Activated T-helper 1 cell treated with anti-CD3 and anti-CD28 coated beads, Interleukin-12 subunit alpha, Interleukin-12 subunit beta, Interleukin-2, Interleukin-4 antibody, amounts not matched to agents 30 ng/mL and 10 ng/mL and 1 ng/mL, durations not matched to agents 14 hours and 24 hours and 36 hours (primary cell): Measurements from ENCODE around the gene DNAJC9. TPM values are rescaled to one million over a fixed set of nuclear protein-coding genes. Genes with fewer than 3 reads are reported as not detected.

Source experiments
- DNase-seq: peaks from one replicate; pipeline ENCODE4 v3.0.0; 2021; ENCODE audit warnings: low spot score
- H3K27ac Mint-ChIP-seq: one replicate; pipeline ENCODE4 v1.8.0; 2021; ENCODE audit warnings: mild to moderate bottlenecking, mixed read lengths
- H3K27me3 Mint-ChIP-seq: one replicate; pipeline ENCODE4 v1.8.0; 2022; ENCODE audit warnings: mild to moderate bottlenecking, moderate library complexity, mixed read lengths; ENCODE audit not compliant: insufficient read depth
- H3K36me3 Mint-ChIP-seq: one replicate; pipeline ENCODE4 v1.8.0; 2021; ENCODE audit warnings: low read depth, mixed read lengths
- H3K4me1 Mint-ChIP-seq: one replicate; pipeline ENCODE4 v1.8.0; 2021; ENCODE audit warnings: low read depth, mixed read lengths
- H3K4me3 Mint-ChIP-seq: one replicate; pipeline ENCODE4 v1.8.0; 2021; ENCODE audit warnings: mild to moderate bottlenecking, moderate library complexity, mixed read lengths
- H3K9me3 Mint-ChIP-seq: one replicate; pipeline ENCODE4 v1.8.0; 2021; ENCODE audit warnings: mixed read lengths
- intact Hi-C: fragments of 100-400 bp; cut with micrococcal nuclease; formaldehyde crosslinking; loops from one replicate; pipeline ENCODE4 v1.15.1; 2024
- total RNA-seq: library from RNA; stranded (reverse); gene quantifications from 2 replicates; pipeline ENCODE4 v1.2.3, GENCODE V29; 2022

Gene DNAJC9
- total RNA-seq, 1 donor from 2014 or later, result 55.4 TPM

DNA sequence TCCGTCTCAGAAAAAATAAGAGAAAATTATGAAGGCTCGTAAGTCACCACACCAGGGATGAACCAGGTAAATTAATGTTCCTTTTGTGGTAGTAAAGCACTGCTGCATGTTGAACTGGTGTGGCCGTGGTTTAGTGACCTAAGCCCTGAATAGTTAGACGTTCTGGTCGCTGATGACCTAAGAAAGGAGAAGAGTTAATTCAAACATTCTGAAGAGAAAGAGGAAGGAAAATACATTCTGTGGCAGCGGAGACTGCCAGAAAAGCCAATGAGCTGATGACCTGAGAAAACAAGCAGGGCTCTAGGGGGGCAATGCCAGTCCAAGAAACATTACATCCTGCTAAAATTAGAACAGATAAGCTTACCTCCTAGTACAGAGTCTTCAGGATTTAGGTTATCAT is 17.5 kb downstream of the DNAJC9 start:
- peaks cover under 1% of the 10 kb centered on the region for H3K4me1 Mint-ChIP-seq
- H3K9me3 Mint-ChIP-seq, result no peaks in the 10 kb centered on the region
- intact Hi-C loops, result no loop called here
- no peak overlapping the region for H3K4me3 Mint-ChIP-seq
- no peak for DNase-seq
- peaks cover 21% of the 10 kb centered on the region for H3K36me3 Mint-ChIP-seq
- no peak overlapping the region for H3K27ac Mint-ChIP-seq
- H3K27me3 Mint-ChIP-seq, result no peaks in the 10 kb centered on the region

DNA sequence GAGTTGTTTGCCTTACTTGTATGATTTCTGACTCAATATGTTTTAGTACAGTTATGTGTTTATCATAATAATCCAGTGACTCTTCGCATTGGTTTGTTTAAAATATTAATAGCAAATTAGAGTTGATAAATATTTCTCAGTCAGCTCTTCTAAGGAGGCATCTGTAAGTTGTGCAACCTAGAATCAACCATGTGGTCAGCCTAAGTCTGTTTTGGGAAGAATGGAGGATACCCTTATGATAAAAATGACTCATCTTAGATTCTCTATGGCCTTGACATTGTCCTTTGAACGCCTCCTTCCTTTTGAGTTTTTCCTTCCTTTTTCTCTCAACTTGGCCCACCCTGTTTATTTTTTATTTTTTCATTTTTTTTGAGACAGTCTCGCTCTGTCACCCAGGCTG is 18.8 kb downstream of the DNAJC9 start:
- intact Hi-C loops, result no loop called here
- H3K4me3 Mint-ChIP-seq, result no peak overlapping the region
- no peaks in the 10 kb centered on the region for H3K4me1 Mint-ChIP-seq
- peaks cover 14% of the 10 kb centered on the region for H3K36me3 Mint-ChIP-seq
- no peaks in the 10 kb centered on the region for H3K27me3 Mint-ChIP-seq
- H3K27ac Mint-ChIP-seq, result peak overlapping the region; percentile 47
- no peaks in the 10 kb centered on the region for H3K9me3 Mint-ChIP-seq
- DNase-seq, result no peak

DNA sequence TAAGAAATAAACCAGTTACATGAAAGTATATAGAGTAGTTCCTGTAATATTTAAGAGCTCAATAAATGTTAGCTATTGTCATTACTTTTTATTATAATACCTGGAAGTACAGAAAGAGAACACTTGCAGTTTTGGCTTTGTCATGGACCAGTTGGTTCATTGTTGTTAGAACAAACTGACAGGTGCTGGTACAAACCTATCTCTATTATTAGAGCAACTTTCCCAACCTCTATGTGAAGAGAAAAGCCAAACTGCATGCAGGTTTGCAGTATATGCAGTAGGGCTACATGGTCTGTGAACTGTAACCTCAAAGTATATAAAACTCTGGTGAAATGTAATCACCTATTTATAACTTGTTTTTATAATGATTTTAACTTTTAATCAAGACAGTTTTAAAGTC is 20.4 kb downstream of the DNAJC9 start:
- no peak for DNase-seq
- no peak overlapping the region for H3K4me3 Mint-ChIP-seq
- H3K36me3 Mint-ChIP-seq, result peaks cover 10% of the 10 kb centered on the region
- no peaks in the 10 kb centered on the region for H3K4me1 Mint-ChIP-seq
- H3K27ac Mint-ChIP-seq, result no peak overlapping the region
- no peaks in the 10 kb centered on the region for H3K27me3 Mint-ChIP-seq
- intact Hi-C loops, result no loop called here
- H3K9me3 Mint-ChIP-seq, result no peaks in the 10 kb centered on the region

DNA sequence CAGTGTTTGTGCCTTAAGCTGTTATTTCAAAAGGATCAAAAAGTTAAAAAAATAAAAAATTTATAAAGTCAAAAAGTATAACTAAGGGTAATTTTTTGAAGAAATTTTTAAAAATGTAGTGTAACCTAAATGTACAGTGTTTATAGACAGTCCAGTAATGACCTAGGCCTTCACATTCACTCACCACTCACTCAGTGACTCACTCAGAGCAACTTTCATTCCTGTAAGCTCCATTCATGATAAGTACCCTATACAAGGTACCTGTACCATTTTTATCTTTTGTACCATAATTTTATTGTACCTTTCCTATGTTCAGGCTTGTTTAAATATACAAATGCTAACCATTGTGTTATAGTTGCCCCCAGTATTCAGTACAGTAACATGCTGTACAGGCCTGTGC is 21.5 kb downstream of the DNAJC9 start:
- Mint-ChIP-seq H3K36me3 (peaks cover 2% of the 10 kb centered on the region), H3K4me3 (no peak overlapping the region), H3K4me1 (no peaks in the 10 kb centered on the region), H3K9me3 (no peaks in the 10 kb centered on the region), H3K27ac (no peak overlapping the region), H3K27me3 (no peaks in the 10 kb centered on the region)
- DNase-seq, result no peak
- intact Hi-C loops, result no loop called here

GRCh38 chr10:73220989-73221388 is 26.1 kb downstream of the DNAJC9 start:
- no peak overlapping the region for H3K27ac Mint-ChIP-seq
- H3K36me3 Mint-ChIP-seq, result peaks cover 17% of the 10 kb centered on the region
- H3K4me3 Mint-ChIP-seq, result no peak overlapping the region
- intact Hi-C loops, result no loop called here
- no peaks in the 10 kb centered on the region for H3K27me3 Mint-ChIP-seq
- no peak for DNase-seq
- H3K9me3 Mint-ChIP-seq, result no peaks in the 10 kb centered on the region
- H3K4me1 Mint-ChIP-seq, result peaks cover 5% of the 10 kb centered on the region

DNA sequence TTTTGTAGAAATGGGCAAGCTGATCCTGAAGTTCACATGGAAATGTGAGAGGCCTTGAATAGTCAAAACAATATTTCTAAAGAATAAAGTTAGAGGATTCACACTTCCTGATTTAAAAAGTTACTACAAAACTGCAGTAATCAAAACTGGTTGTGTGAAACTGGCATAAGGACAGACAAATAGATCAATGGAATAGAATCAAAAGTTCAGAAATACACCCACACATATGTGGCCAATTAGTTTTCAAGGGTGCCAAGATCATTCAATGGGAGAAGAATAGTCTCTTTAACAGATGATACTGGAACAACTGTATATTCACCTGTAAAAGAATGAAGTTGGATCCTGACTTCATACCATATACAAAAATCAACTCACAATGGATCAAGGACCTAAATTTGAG is 27.7 kb downstream of the DNAJC9 start:
- Mint-ChIP-seq H3K36me3 (peaks cover 20% of the 10 kb centered on the region), H3K4me3 (no peak overlapping the region), H3K27me3 (no peaks in the 10 kb centered on the region), H3K9me3 (no peaks in the 10 kb centered on the region), H3K4me1 (peaks cover 5% of the 10 kb centered on the region), H3K27ac (no peak overlapping the region)
- intact Hi-C loops, result no loop called here
- DNase-seq, result no peak

- Mint-ChIP-seq H3K27me3 (no peaks in the 10 kb centered on the region), H3K27ac (no peak overlapping the region), H3K36me3 (peaks cover 20% of the 10 kb centered on the region), H3K4me1 (peaks cover 5% of the 10 kb centered on the region), H3K4me3 (no peak overlapping the region), H3K9me3 (no peaks in the 10 kb centered on the region)
- intact Hi-C loops, result no loop called here
- no peak for DNase-seq
Observed at GRCh38 chr10:73218431-73219191, 28.4 kb downstream of the DNAJC9 start.

DNA sequence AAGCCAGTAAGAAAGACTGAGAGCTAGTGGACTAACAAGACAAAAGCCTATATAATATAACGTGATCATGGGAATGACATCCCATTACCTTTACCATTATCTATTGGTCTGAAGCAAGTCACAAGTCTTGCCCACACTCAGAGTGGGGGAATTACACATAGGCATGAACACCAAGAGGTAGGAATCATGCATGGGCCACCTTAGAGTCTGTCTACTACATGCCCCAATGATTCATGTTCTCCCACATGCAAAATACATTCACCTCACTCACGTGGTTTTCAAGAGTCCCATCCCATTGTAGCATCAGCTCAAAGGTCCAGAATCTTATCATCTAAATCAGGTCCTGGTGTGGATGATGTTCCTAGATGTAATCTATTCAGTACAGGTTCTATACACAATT is 29.4 kb downstream of the DNAJC9 start:
- no peak for DNase-seq
- Mint-ChIP-seq H3K4me1 (peaks cover 5% of the 10 kb centered on the region), H3K27me3 (no peaks in the 10 kb centered on the region), H3K36me3 (peaks cover 23% of the 10 kb centered on the region), H3K27ac (no peak overlapping the region), H3K4me3 (no peak overlapping the region), H3K9me3 (no peaks in the 10 kb centered on the region)
- intact Hi-C loops, result no loop called here

DNA sequence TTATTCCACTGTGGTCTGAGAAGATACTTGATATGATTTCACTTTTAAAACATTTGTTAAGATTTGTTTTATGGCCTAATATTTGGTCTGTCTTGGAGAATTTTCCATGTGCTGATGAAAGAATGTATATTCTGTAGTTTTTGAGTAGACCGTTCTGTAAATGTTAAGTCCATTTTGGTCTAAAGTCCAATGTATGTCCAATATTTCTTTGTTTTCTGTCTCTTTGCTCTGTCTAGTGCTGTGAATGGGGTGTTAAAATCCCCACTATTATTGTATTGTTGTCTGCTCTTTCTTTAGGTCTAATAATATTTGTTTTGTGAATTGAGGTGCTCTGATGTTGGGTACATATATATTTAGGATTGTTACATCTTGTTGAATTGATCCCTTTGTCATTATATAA is 31.3 kb downstream of the DNAJC9 start:
- Mint-ChIP-seq H3K4me3 (no peak overlapping the region), H3K27ac (no peak overlapping the region), H3K27me3 (no peaks in the 10 kb centered on the region), H3K9me3 (no peaks in the 10 kb centered on the region), H3K36me3 (peaks cover 24% of the 10 kb centered on the region), H3K4me1 (peaks cover 5% of the 10 kb centered on the region)
- intact Hi-C loops, result no loop called here
- DNase-seq, result no peak

DNA sequence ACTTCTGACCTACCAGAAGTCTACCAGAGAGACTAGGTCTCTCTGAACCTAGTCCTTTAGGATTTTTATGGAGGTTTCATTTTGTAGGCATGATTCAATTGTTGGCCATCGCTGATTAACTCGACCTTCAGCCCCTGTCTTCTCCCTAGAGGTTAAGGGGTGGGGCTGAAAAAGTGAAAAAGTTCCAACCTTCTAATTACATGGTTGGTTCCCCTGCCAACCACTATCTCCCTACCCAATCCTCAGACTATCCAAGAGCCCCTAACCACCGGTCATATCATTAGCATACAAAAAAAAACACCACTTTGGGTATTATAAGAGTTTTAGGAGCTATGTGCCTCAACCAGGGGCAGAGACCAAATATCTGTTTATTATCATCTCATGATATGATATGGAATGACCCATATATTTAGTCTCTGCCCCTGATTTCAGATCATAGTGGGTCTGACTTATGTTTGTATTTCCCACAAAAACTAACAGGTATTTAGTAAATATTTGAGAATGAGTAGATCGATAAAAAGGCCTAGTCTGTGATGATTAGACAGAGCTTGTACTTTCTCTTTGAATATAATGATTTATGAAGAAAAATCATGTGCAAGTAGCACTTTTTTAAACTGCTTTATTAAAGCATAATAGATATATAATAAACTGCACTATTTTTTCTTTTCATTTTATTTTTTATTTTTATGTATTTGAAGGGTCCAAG is 35.8 kb downstream of the DNAJC9 start:
- Mint-ChIP-seq H3K27me3 (no peaks in the 10 kb centered on the region), H3K27ac (no peak overlapping the region), H3K4me3 (no peak overlapping the region), H3K4me1 (no peaks in the 10 kb centered on the region), H3K36me3 (peaks cover 8% of the 10 kb centered on the region), H3K9me3 (no peaks in the 10 kb centered on the region)
- DNase-seq, result no peak
- intact Hi-C loops, result no loop called here

GRCh38 chr10:73210395-73211105 is 36.5 kb downstream of the DNAJC9 start:
- DNase-seq, result no peak
- Mint-ChIP-seq H3K9me3 (no peaks in the 10 kb centered on the region), H3K27ac (no peak overlapping the region), H3K36me3 (peaks cover 4% of the 10 kb centered on the region), H3K4me3 (no peak overlapping the region), H3K27me3 (no peaks in the 10 kb centered on the region), H3K4me1 (no peaks in the 10 kb centered on the region)
- intact Hi-C loops, result no loop called here

DNA sequence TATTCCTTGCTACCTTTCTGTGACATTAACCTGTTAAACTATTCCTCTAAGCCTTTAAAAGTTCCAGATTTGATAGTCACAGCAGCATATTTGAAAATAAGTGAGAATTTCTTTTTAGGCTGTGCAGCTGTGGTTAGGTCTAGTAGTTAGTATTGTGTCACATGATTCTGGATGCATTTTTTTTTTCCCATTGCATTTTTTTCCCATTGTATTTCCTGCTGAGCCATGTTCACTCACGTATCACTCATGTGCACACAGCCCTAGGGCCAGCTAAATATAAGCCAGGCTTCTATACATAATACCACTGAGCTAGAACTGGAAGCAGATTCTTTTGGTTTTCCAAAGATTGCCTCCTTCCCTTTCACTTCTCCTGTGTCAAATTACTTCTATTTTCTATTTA is 37.4 kb downstream of the DNAJC9 start:
- H3K4me1 Mint-ChIP-seq, result no peaks in the 10 kb centered on the region
- H3K36me3 Mint-ChIP-seq, result peaks cover 4% of the 10 kb centered on the region
- no peak overlapping the region for H3K4me3 Mint-ChIP-seq
- H3K9me3 Mint-ChIP-seq, result no peaks in the 10 kb centered on the region
- intact Hi-C loops, result no loop called here
- H3K27me3 Mint-ChIP-seq, result no peaks in the 10 kb centered on the region
- no peak for DNase-seq
- no peak overlapping the region for H3K27ac Mint-ChIP-seq

DNA sequence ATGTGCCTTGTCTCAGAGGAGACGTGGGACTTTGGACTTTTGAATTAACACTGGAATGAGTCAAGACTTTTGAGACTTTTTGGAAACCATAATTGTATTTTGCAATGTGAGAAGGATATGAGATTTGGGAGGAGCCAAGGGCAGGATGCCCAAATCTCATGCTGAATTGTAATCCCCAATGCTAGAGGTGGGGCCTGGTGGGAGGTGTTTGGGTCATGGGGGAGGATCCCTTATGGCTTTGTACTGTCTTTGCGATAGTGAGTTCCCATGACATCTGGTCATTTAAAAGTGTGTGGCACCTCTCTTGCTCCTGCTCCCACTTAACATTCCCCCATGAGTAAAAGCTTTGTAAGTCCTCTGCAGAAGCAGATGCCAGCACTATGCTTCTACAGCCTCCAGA is 39.2 kb downstream of the DNAJC9 start:
- intact Hi-C loops, result no loop called here
- Mint-ChIP-seq H3K9me3 (no peaks in the 10 kb centered on the region), H3K4me1 (no peaks in the 10 kb centered on the region), H3K36me3 (peaks cover 4% of the 10 kb centered on the region), H3K27ac (no peak overlapping the region), H3K4me3 (no peak overlapping the region), H3K27me3 (no peaks in the 10 kb centered on the region)
- no peak for DNase-seq
